Skin of body (tissue), 2 donors: ENCODE data around the gene ACSF3. TPM values are rescaled to one million over a fixed set of nuclear protein-coding genes. Genes with fewer than 3 reads are reported as not detected.

Experiments
- DNase-seq: peaks from one replicate; lab custom pipeline; 2025; lab: John Stamatoyannopoulos, UW
- total RNA-seq: library from RNA; depleted of rRNA; stranded (reverse); fragments of >200 nt; gene quantifications from one replicate; pipeline ENCODE4 v1.2.3, GENCODE V29; 2014

ACSF3 gene
- total RNA-seq, 1 donor from 2014 or later, result 16.5 TPM

DNA sequence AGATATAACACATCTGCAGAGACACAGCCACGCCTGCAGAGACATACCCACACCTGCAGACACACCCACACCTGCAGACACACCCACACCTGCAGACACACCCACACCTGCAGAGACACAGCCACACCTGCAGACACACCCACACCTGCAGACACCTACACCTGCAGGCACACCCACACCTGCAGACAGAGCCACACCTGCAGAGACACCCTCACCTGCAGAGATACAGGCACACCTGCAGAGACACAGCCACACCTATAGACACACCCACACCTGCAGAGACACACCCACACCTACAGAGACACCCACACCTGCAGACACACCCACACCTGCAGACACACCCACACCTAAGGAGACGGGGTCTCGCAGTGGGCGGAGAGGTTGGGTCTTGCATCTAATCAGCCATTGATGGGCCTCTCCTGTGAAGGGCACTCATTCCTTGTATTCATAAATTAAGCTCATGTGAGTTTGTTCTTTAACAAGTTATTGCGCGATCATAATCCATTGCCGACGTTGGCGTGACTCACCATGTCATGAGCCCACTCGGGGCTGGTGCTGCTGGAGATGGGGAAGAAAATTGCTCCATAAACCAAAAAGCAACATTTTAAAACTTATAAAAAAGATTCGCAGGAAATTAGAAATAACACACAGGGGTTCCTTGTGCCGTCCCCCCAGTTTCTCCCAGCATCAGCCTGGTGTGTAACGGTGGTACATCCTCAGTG lies 49.0 kb downstream of the ACSF3 start:
- no peak for DNase-seq

GRCh38 chr16:89143201-89143741 lies 49.6 kb downstream of the ACSF3 start:
- no peak for DNase-seq

DNA sequence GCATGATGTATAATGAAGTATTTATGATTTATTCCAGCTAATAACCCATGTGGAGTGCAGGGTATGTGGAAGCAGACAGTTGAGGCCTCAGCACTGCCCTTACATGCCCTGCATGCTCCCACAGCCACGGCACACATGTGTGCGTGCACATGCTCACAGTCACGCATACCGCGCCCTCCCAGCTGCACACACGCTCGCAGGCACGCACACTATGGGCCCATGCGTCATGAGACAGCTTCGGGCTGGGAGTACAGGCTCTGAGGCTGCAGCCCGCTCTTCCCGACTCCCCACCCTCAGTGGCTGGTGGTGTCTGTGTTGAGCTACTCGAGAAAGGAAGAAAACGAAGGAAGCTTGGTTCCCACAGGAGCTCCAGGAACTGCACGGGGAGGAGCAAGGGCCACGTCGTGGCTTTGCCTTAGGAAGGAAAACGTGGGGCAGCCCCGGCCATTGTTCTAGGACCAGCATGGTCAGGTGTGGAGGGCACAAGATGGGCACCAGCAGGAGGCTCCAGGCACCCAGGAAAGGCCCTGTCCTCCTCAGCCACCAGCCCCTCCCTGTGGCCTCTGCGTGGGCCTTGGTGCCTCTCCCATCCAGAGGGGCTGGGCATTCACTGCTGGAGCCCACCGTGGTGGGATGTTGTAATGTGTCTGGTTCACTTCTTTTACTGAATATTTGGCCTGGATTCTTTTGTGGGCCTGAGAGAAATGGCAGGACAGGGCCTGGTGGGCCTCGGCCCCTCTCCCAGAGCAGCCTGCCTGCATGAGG lies 50.4 kb downstream of the ACSF3 start:
- no peak for DNase-seq

DNA sequence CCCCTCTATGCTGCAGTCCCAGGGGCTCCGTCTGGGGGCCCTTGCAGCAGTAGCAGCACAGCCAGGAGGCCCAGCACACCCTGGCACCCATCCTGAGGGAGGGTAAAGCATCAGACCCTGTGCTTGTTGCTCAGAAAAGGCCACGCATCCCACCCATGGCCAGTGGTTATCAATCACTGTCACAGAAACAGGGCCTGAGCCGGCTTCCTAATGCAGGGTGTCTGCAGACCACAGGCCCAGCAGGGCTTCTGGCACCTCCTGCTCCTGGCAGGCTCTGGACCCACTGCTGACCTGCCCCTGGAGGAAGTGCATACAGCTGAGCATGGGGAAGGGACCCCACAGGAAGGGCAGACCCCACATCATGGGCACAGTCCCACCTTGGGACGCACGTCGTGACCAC lies 51.0 kb downstream of the ACSF3 start:
- no peak for DNase-seq

DNA sequence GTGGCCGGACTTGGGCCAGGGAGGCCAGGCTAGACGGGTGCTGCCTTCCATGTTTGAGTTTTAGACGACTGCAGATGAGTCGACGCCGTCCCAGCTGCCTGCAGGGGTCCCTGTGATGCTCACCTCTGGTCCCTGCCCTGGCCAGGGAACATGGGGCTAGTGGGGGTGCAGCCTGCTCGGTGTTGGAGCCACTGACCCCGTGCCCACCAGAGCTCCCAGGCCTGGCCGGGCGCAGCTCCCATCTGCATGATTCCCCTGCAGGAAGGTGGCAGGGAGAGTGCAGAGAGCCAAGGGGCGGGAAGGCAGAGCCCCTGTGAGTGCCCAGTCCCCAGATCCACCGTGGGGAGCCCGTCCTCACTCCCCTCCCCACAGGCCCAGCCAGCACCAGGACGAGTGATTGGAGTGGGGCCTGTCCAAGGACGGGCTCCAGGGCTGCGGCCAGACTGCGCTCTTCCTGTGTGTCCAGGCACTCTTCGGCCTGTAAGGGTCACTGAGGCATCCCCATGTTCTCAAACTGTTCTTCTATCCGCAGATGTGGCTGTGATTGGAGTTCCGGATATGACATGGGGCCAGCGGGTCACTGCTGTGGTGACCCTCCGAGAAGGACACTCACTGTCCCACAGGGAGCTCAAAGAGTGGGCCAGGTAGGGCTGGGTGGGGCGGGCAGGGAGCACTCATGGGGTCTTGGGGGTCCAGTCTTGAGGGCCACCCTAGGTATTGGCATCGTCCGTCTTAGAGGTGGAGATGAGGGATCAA lies 51.9 kb downstream of the ACSF3 start:
- DNase-seq, result no peak

DNA sequence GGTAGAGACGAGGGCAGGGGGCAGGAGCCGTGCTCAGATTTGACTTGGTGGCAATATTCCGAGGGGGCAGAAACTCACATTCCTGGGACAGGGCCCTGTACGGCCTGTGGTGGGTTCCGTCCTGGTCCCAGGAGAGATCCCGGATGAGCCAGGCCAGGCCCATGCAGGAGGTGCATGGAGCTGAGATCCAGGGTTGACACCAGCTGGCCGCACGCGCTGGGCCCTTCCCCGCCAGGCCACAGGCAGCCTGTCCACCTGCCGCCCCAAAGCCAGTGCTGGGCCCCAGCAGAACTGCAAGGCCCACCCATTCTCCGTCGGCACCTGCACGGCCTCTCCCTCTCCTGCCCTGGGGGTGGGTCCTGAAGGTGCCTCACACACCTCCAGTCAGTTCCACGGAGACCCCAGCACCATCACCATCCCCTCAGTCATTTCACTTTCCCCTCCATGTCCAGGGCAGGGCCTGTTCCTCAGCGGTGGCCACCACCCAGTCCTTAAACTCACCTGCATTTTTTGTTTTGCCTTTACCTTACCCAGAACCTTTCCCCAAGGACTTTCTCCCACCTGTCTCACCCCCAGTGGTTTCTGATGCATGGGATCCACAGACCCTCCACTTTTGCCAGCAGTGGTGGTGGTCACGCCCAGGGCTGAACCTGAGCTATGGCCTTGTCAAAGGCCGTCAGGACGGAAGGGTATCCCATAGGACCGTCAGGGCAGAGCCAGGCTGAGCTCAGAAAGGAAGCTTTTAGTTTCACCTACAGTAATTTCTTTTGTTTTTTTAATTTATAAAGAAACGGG lies 52.8 kb downstream of the ACSF3 start:
- no peak for DNase-seq

DNA sequence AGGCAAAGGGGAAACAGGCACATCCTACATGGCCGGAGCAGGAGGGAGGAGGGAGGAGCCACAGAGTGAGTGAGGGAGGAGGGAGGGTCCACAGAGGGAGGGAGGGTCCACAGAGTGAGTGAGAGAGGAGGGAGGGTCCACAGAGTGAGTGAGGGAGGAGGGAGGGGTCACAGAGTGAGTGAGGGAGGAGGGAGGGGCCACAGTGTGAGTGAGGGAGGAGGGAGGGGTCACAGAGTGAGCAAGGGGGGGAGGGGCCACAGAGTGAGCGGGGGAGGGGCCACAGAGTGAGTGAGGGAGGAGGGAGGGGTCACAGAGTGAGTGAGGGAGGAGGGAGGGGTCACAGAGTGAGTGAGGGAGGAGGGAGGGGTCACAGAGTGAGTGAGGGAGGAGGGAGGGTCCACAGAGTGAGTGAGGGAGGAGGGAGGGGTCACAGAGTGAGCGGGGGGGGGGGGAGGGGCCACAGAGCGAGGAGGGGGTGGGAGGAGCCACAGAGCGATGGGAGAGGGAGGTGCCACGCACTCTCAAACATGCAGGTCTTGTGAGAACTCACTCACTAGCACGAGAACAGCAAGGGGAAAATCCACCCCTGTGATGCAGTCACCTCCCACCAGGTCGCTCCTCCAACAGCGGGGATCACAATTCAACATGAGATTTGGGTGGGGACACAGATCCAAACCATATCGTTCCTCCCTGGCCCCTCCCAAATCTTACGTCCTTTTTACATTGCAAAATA lies 53.6 kb downstream of the ACSF3 start:
- DNase-seq, result no peak

GRCh38 chr16:89149386-89149785 lies 55.7 kb downstream of the ACSF3 start:
- DNase-seq, result no peak

- no peak for DNase-seq
These were observed 56.6 kb downstream of the ACSF3 start for GRCh38 chr16:89150090-89150835.

- no peak for DNase-seq
These were observed 57.3 kb downstream of the ACSF3 start for GRCh38 chr16:89150981-89151380.

DNA sequence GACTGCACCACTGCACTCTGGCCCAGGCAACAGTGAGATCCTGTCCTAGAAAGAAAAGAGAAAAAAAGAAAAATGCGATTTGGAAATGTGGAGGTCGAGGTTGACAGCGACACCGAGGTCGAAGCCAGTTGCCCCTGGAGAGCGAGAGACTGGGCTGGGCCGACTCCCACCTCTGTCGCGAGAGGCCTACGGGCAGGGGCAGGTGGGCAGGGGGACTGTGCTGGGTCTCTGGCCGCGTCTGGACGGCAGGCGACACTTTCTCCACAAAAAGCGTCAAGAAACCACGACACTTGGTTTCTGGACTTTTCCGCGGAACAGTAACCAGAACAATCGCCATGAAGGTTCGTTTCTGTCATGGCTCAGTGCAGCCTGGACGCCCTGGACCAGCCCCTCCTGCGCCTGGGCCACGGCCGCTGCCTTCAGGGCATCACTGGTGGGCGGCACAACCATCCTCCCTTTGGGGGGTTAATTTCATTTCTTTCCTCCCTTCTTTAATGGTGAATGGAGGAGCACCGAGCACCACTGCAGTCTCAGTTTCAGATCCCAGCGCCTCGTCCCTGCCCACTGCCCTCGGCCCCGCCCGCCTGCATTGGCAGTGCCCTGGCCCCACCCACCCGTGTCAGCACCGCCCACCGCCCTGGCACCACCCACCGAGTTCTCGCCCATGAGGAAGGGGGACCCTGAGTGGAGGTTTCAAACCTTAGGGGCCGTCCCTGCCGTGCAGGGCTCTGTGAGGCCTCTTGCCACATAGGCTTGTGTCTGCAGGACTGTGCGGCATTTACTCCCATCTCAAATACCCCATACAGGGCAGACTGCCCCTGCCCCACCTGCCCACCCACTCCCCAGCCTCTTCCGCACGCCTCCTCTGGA lies 59.4 kb downstream of the ACSF3 start:
- no peak for DNase-seq

- no peak for DNase-seq
These were observed 60.2 kb downstream of the ACSF3 start for GRCh38 chr16:89153848-89154271.

DNA sequence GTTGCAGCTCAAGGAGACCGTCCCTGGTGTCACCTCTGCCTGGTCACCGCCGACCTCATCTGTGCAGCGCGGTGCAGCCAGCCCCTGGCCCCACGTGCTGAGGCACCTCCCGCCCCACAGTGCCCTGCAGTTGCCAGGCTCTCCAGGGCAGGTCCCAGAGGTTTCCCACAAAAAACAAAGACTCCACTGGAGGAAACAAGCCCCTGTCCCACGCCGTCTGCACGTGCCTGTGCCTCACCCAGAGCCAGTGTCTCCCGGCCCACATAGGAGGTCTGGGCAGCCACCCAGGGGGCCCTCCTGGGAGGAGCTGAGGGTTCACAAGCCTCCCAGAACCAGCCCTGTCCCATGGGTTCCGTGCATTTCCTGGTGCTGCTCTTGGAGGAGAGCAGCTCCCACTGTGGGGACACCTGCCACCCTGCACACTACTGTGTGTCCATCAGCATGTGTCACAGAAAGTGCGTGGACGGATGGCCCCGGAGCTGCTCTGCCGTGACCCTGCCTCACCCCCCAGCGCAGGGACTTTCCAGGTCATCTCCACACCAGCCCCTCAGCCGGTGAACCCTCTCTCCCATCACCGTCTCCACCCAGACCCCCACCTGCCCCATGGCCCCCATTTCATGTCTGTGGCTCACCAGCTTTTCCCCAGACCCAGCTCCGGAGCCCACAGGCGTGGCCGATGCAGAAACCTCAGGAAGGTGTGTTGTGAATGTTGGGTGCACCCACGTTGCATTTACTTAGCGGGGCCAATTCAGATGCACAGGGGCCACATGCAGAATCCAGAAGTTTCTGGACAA lies 60.9 kb downstream of the ACSF3 start:
- no peak for DNase-seq

DNA sequence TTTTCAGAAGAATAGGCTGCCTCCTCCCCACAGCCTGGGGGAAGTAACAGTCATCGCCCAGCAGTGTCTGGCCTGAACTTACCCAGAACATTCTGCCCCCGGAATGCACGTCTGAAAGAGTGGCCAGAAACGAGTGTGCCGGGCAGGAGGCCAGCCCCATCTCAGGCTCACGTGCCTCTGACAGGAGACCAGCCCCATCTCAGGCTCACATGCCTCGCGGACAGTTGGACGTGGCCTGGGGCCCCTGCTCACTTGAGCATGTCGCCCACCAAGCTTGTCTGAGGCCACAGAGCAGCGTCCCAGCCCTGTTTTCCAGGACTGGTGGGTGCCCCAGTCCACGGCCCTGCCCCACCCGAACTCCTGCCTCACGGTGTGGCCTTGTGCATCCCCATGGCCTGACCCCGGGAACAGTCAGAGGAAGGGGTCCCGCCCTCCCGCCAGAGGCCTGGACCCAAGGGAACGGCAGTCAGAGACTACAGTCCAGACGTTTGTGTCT lies 61.6 kb downstream of the ACSF3 start:
- DNase-seq, result no peak

DNA sequence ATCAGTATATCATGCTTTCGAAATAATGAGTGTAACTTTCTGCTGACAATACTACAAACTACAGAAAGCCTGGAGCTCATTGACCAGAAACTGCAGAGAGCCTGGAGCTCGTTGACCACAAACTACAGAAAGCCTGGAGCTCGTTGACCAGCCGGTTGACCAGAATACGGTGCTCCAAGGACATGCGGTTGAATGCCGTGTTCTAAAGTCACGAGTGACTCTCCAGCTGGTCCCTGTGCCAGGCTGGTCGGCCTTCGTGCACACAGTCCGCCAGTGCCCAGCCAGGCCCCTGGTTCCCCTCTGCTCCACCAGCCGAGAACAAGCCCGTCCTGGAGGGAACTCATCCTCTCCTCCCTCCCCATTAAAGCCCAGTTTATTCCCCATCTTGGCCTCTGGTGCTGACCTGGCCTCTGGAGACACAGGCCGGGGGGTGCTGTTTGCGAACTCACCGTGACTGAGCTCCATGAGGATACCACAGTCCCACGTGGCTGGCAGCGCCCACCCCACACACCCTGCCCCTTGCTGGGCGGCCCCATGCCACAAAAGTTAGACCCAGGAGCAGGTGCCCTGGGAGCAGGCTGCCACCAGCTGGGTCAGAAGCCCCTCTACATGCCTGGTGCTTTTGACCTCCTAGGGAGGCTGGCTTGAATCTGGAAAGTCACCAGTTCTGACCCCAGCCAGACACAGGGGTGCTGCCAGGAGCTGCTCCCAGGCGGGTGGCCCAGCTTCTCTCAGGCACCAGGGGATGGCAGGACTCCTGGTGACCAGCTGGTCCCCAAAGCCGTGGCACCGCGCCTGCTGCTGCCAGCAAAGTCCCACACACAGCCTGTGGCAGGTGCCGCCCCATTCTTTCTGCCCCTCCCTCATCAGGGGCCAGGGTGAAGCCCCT lies 62.4 kb downstream of the ACSF3 start:
- DNase-seq, result no peak

GRCh38 chr16:89156740-89157645 lies 63.3 kb downstream of the ACSF3 start:
- DNase-seq, result no peak
